Raji (cell line): ENCODE measurements around the gene HTRA2.

Experiments
- POLR2A ChIP-seq: IDR thresholded peaks from 2 replicates; pipeline ENCODE4 v1.6.1; 2011; ENCODE audit warnings: low read depth, low read length, control low read depth; ENCODE audit not compliant: insufficient read depth

HTRA2 gene

DNA sequence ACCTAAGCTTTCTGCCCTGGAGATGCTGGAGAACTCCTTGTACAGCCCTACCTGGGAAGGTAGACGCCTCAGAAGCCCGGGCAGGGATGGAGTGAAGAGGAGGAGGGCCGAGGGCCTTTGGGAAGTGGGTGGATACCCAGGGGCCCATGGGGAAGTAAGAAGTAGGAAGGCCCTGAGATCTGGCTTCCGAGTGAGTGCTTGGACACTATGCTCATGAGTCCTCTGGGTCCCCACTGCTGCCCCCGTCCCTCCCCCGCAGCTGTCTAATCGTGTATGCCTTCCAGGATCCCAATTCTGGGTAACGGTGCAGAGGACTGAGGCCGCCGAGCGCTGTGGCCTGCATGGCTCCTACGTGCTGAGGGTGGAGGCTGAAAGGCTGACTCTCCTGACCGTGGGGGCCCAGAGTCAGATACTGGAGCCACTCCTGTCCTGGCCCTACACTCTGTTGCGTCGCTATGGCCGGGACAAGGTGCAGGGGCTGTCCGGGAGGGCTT, 25.9 kb downstream of the HTRA2 start:
- no peak for TF ChIP-seq POLR2A

DNA sequence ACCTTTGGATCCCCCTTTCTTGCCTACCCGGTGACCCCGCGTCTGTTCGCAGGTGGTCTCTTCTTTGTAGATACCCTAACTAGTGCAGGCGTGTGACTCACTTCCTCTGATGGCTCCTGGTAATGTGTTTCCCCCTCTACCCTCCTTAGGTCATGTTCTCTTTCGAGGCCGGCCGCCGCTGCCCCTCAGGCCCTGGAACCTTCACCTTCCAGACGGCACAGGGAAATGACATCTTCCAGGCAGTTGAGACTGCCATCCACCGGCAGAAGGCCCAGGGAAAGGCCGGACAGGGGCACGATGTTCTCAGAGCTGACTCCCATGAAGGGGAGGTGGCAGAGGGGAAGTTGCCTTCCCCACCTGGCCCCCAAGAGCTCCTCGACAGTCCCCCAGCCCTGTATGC, 26.4 kb downstream of the HTRA2 start:
- no peak for TF ChIP-seq POLR2A

DNA sequence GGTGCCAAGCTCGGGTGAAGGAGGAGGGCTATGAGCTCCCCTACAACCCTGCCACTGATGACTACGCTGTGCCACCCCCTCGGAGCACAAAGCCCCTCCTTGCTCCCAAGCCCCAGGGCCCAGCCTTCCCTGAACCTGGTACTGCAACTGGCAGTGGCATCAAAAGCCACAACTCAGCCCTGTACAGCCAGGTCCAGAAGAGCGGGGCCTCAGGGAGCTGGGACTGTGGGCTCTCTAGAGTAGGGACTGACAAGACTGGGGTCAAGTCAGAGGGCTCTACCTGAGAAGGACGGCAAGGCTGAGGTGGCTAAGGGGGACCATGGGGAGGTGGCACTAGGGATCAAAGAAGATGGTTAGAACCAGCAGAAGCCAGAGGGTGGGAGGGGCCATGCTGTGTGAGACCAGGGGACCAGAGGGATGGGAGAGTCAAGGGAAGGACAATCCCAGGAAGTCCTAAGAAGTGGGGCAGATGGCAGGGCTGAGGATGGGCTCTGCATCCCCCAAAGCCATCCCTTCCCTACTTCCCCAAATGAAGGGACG, 27.2 kb downstream of the HTRA2 start:
- no peak for TF ChIP-seq POLR2A

DNA sequence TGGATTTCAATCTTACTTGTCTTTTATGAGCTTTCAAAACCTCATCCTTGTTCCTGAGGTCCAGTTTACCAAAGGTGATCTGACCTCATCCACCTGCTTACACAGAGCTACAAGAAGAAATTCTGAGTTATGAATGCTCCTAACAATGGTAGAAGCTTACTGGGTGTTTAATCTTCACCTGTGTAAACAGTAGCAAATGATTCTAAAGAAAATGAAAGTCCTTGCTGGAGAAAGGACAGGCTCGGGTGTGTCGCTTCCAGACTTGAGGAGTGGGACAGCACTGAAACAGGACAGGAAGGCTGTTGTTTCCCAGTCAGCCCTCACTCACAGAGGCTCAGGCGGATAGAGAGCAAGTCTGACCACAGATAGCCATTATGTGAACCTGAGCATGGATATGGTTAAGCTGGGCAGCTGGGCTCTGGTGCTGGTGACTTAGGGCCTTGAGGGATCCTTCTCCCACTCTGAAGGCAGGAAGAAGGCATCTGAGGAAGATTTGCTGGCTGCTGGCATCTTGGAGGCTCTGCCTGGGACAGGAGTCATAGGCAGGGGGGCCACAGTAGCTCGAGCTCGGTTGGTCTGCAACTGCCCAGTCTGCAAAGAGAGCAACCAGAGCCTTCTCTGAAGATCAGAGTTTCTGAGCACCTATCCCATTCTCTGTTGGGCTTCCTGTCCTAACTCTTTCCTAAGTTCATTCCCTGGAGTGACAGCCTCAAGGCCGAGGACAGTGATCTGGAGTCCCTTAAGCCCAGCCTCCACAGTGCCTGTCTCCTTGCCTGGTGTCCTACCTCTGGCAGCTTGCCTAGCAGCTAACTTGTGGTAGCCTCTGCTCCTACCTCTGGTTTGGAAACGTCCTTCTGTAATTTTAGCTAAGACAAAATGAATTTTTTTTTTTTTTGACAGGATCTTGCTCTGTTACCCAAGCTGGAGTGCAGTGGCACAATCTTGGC, 28.8 kb downstream of the HTRA2 start:
- no peak for TF ChIP-seq POLR2A

DNA sequence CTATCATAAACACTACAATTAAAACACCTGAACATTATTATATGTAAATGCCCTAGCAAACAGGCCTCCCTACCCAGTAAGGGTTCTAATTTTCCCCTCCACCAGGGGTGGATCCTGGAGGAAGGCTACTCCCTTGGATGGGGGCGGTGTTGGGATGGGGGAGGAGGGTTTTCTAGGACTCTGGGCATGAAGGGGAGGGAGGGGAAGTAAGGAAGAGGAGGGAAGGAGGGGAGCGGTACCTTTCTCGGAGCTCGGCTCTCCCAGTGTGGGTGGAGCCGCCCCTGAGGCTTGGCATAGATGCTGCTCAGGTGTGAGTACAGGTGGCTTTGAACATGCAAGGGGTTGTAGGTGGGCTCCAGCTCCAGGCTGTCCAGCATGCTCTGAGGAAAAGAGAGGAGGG, 30.2 kb downstream of the HTRA2 start:
- no peak for TF ChIP-seq POLR2A

DNA sequence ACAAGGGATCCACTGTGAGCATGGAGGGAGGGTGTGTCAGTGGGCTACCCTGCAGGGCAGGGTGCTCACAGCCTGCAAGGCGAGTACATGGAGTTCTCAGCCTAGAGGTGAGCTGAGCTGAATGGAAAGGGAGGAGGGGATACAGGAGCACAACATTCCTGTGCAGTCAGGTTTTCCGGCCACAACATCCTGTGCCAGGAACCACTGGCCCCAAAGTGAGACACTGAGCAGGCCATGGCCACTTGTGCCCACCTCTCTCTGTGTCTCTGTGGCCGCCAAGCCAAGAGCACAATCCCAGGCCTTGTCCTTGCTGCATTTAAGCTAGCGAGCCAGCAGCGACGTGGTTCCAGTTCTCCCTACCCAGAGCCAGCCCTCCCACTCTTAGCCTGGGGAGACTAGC, 30.9 kb downstream of the HTRA2 start:
- no peak for TF ChIP-seq POLR2A

DNA sequence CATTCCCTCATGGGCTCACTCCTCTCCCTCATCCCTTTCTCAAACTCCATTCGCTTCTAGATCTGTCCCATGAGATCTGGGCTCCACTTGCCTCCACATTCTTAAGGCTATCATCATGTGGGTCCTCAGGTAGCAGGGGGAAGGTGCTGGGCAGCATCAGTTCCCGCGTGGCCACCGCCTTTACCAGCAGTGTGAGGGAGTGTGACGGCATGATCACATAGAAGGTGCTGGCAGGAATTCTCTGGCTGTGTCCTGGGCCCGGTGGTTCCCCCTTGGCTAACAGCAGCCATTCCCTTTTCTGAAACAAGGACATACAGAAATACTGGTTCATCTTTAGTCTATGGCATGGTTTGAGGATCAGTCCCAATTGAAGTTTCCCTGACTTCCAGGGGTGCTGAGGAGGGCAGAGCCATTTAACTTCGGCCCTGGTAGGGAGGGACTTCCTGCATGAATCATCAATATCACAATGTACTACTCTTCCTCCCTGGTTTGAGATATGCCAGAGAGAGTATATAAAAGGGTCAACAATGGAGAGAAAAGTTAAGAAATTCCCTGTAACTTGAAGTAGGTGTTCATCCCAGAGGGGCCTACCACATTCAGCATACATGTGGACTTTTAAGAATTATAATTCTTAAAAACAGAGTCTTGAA, 32.5 kb downstream of the HTRA2 start:
- TF ChIP-seq POLR2A, result no peak

DNA sequence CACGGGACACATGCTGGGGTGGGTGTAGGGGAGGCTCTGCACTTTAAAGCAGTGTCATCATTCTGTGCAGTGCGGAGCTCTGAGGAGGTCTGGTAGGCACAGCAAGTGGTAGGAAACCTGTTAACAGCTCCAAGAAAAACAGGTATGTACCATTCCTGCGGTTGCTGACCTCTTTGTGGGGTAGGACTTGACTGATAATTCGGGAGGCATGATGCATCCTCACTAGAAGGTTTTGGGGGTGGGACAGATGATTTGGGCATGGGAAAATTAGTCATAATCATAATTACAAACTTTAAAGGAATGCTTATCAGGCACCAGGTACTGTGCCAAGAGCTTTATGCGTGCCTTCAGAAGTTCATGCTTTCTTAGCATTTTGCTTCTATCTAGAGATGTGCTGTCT, 34.5 kb downstream of the HTRA2 start:
- TF ChIP-seq POLR2A, result no peak

DNA sequence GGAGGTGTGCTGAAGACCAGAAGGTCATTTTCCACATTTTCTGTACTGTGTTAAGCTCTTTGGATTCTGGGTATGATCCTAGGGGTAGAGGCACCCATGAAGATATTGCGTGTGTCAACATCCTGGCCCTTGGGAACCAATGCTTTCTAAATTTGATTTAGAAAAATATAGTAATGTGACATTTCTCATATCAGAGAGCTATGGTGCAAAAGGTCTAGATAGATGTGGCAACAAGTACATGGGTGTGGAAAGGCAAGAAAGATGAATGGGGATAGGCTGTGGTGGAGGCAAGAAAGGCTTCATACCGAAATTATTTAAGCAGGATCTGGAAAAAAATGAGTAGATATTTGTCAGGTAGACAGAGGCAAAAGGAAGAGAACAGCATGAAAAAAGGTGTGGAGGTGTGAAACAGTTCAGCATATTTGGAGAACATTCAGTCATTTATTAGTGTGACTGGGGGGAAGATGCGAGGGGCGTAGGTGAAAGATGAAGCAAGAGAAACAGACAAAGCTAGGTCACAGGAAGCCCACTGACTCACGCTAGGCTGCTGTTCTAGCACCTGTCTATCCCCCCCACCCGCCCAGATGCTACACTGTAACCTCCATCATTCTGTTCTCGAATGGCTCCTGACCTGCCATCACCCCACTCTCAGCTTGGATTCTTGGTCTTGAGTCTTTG, 36.5 kb downstream of the HTRA2 start:
- TF ChIP-seq POLR2A, result no peak

DNA sequence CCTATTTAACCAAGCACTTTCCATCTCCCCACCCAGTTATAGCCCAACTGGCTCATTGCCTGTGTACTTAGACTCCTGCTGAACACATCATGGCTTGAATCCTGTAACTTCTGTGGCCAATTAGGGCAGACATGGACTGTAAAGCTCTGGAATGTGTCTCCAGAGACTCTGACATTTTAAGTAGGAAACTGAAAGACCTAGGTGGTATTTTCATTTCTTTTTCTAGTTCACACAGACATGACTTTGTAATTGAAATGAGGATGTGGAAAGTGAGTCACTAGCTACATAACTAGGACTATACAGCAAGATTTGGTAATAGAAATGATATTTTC, 37.0 kb downstream of the HTRA2 start:
- no peak for TF ChIP-seq POLR2A

DNA sequence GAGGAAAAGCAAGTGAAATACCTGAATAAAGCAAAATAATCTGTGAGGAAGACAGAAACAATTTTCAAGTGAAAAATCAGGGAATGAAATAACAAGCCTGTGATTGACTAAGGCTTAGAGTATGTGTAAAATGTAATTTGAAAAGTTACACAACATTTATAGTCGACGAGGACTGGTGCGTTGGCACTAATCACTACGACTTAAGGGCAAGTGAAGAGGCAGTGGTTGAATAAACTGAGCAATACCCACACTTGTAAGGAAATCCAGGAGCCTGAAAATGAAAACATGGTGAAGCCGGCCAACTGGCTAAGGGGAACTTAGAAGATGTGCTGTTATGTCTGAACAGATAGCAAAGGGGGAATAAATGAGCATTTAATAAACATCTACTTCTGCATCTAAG, 38.1 kb downstream of the HTRA2 start:
- TF ChIP-seq POLR2A, result no peak

DNA sequence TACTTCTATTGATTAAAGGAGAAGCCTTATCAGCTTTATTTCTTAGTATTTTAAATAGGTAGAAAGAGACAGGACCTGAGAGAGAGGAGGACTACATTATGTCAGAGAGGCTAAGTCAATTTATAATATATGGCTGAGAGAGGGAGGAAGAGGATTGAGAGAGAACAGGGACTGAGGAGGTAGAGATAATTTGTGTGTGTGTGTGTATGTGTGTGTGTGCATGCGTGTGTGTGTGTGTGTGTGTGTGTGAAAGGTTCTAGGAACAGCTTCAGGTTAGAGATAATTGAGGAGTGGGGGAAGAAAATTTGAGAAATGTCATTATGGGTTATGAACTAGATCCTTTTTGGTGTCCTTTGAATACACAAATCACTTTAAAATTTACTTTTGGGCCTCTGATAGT, 40.0 kb downstream of the HTRA2 start:
- no peak for TF ChIP-seq POLR2A

DNA sequence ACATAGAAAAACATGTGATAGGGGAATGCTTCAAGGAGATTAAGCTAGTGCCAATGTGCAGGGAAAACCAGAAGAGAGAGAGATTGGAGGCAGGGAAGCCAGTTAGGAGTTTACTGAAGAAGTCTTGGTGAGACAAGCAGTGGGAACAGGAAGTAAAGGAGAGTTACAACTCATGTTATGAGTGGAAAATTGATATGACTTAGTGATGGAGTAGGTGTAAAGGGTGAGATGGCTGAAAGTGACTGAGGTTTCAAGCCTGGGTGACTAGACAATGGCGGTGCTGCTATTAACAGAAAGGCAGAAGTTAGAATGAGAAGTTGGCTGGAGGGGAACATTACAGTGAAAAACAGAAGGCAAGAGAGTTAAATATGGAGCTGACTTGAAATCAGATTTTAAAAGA, 41.3 kb downstream of the HTRA2 start:
- no peak for TF ChIP-seq POLR2A

DNA sequence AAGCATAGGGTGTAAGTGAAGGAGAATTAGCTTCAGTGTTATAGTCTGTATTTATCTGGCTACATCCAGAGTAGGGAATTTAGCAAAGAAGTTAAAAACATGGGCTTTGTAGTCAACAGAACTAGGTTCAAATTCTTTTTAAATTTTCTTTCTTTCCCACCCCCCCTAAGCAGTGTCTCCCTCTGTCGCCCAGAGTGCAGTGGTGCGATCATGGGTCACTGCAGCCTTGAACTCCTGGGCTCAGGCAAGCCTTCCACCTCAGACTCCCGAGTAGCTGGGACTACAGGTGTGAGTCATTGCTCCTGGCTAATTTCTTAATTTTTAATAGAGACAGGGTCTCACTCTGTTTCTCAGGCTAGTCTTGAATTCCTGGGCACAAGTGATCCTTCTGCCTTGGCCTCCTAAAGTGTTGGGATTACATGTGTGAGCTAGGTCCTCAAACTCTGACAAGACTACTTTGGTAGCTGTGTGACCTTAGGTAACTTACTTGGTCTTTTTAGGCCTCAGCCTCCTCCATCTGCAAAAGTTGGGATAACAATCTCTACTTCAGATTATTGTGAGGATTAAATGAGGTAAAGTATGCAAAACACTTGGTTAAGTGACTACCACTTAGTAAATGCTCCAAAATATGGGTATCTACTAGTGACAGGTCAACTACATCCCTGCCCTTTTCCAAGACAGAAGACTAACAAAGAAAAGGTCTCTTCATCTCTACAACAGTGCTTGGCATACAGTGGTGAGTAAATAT, 42.6 kb downstream of the HTRA2 start:
- TF ChIP-seq POLR2A, result no peak
